Progenitor cell of endocrine pancreas (in vitro differentiated cells): ENCODE measurements around the gene PITHD1. TPM values are rescaled to one million over a fixed set of nuclear protein-coding genes. Genes with fewer than 3 reads are reported as not detected.
A peak's percentile ranks its signal among the peaks of the same experiment; 100 is the strongest.

Experiments
- DNase-seq: peaks from one replicate; pipeline ENCODE4 v3.0.0; 2021; ENCODE audit warnings: low spot score; ENCODE audit not compliant: unreplicated experiment
- H3K27ac Mint-ChIP-seq: 2 replicates; pipeline ENCODE4 v1.8.0; 2021; ENCODE audit warnings: mild to moderate bottlenecking, moderate library complexity, mixed read lengths
- H3K27me3 Mint-ChIP-seq: 2 replicates; pipeline ENCODE4 v1.8.0; 2021; ENCODE audit warnings: mixed read lengths
- H3K36me3 Mint-ChIP-seq: 2 replicates; pipeline ENCODE4 v1.8.0; 2022; ENCODE audit warnings: mixed read lengths; ENCODE audit not compliant: insufficient read depth
- H3K4me1 Mint-ChIP-seq: 2 replicates; pipeline ENCODE4 v1.8.0; 2021; ENCODE audit warnings: low read depth, mixed read lengths
- H3K4me3 Mint-ChIP-seq: 2 replicates; pipeline ENCODE4 v1.8.0; 2021; ENCODE audit warnings: low read depth, mild to moderate bottlenecking, moderate library complexity, mixed read lengths
- H3K9me3 Mint-ChIP-seq: 2 replicates; pipeline ENCODE4 v1.8.0; 2021; ENCODE audit warnings: low read depth, mixed read lengths
- total RNA-seq: library from RNA; stranded (reverse); gene quantifications from 2 replicates; pipeline ENCODE4 v1.2.1, GENCODE V29; 2021
- TF ChIP-seq, protein P1 (sequence below): fragments of 200-600 bp; sonication (generic); IDR thresholded peaks from one replicate; pipeline ENCODE4 v1.5.0; 2021; ENCODE audit warnings: antibody characterized with exemption, mild to moderate bottlenecking; ENCODE audit not compliant: unreplicated experiment

The PITHD1 gene
- total RNA-seq, 1 donor from 2014 or later: 53.8 TPM

DNA sequence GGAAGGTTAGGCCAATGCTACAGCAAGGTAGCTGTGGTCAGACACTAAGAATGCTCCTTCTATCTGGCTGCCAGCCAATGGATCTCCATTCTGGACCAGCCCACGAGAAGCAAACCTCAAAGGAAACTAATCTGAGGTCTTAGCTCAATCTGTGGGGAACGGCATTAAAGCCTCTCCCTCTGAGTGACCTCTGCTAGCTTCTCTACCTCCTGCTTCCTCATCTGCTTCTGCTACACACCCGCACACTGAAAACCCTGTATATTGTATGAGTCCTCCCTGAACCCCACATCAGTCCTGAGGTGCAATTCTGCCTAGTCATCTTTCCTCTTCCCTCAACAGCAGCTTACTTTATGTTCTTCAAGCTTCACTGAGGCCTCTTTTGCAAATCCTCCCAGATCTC lies 29.2 kb downstream of the PITHD1 start:
- TF ChIP-seq, protein P1, sequence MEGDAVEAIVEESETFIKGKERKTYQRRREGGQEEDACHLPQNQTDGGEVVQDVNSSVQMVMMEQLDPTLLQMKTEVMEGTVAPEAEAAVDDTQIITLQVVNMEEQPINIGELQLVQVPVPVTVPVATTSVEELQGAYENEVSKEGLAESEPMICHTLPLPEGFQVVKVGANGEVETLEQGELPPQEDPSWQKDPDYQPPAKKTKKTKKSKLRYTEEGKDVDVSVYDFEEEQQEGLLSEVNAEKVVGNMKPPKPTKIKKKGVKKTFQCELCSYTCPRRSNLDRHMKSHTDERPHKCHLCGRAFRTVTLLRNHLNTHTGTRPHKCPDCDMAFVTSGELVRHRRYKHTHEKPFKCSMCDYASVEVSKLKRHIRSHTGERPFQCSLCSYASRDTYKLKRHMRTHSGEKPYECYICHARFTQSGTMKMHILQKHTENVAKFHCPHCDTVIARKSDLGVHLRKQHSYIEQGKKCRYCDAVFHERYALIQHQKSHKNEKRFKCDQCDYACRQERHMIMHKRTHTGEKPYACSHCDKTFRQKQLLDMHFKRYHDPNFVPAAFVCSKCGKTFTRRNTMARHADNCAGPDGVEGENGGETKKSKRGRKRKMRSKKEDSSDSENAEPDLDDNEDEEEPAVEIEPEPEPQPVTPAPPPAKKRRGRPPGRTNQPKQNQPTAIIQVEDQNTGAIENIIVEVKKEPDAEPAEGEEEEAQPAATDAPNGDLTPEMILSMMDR: no peak
- DNase-seq: no peak
- Mint-ChIP-seq H3K4me1 (no peaks in the 10 kb centered on the region), H3K4me3 (no peak overlapping the region), H3K27me3 (no peaks in the 10 kb centered on the region), H3K36me3 (peaks cover 16% of the 10 kb centered on the region), H3K9me3 (no peaks in the 10 kb centered on the region), H3K27ac (no peak overlapping the region)

DNA sequence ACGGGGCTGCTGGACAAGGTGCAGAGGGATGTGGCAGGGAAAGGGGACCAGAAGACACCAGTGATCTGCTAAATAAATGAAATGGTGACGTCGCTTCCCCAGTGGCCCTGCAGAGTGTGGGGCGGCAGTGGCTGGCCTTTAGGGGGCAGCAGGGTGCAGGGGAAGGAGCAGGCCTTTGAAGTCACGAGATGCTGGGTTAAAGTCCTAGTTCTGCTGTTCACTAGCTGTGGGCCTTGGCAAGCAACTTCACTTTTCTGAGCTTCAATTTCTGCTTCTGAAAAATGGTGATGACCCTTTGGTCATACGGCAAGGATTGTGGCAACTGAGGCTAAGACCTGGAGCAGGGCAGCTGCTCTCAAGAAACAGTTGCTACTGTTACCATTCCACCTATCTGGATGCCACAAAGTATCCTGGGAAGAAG lies 31.5 kb downstream of the PITHD1 start:
- Mint-ChIP-seq H3K27me3 (no peaks in the 10 kb centered on the region), H3K9me3 (no peaks in the 10 kb centered on the region), H3K4me3 (no peak overlapping the region), H3K4me1 (no peaks in the 10 kb centered on the region), H3K27ac (no peak overlapping the region), H3K36me3 (peaks cover 19% of the 10 kb centered on the region)
- DNase-seq: no peak
- TF ChIP-seq, protein P1: peak; percentile 69

DNA sequence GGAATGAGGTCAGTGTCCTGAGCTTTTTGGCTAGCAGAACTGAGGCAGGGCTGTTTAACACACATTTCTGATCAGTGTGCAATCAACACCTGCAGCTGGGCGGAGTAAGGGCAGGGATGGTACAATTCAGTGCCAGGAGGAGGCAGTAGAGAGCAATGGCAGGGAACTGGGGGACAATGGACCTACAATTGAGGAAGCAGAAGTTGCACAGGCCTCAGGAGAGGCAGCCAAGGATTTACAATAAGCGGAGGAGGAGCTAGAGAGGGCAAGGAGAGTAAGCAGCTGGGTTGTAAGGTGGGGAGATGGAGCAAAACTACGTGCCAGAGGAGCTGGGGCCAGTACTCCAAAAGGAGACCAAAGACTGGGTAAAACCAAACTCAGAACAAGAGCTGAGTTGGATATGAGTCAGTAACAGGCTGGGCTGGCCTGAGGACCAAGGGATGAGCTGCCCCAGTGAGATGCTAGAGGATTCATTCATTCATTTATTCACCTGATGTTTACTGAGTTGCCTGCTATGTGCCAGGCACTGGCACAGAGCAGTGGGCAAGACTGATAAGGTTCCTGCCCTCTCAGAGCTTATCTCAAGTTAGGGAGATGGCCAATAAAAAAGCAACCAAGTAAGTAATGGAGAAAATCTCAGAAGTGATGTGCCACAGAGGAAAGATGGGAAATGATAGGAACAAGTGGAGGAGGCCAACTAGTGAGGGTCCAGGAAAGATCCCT lies 32.8 kb downstream of the PITHD1 start:
- DNase-seq: no peak
- Mint-ChIP-seq H3K9me3 (no peaks in the 10 kb centered on the region), H3K4me1 (no peaks in the 10 kb centered on the region), H3K27me3 (no peaks in the 10 kb centered on the region), H3K36me3 (peaks cover 13% of the 10 kb centered on the region), H3K27ac (peak overlapping the region; percentile 26), H3K4me3 (no peak overlapping the region)
- TF ChIP-seq, protein P1: peak; percentile 61

DNA sequence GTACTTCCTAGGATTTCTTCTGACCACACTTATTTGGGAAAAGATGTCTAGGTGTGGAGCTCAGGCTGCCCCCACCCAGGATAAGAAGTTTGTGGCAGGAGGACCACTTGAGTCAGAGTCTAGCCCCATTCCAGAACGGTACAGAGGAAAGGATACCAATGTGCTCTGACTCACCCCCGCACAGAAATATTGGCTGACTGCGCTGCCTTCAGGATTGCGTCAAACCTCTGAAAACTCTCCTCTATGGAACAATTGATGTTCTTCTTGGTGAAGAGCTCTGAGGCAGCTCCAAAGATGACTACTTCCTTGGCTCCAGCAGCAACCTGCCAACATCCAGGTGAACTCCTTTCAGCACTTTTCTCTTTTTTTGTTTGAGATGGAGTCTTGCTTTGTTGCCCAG lies 35.8 kb downstream of the PITHD1 start:
- Mint-ChIP-seq H3K4me3 (no peak overlapping the region), H3K27ac (no peak overlapping the region), H3K4me1 (no peaks in the 10 kb centered on the region), H3K36me3 (peaks cover 8% of the 10 kb centered on the region), H3K27me3 (no peaks in the 10 kb centered on the region), H3K9me3 (no peaks in the 10 kb centered on the region)
- DNase-seq: no peak
- TF ChIP-seq, protein P1: no peak

DNA sequence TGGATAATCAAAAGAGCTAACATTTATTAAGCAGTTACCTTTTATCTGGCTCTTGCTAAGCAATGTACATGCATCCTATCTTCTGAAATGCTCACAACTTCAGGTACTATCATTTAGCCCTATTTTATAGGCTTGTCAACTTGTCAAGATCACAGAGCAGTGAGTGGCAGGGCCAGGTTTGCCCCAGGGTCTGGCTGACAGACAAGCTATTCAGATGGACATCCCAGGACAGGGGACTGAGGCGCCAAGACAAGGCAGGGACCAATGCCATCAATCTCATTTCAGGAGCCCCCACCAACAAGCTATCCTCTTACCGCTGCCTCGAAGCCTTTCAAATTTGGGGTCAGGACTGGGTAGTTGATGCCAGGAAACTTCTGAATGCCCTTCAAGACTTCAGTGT lies 38.1 kb downstream of the PITHD1 start:
- H3K27me3 Mint-ChIP-seq: no peaks in the 10 kb centered on the region
- TF ChIP-seq, protein P1: no peak
- H3K27ac Mint-ChIP-seq: no peak overlapping the region
- H3K9me3 Mint-ChIP-seq: no peaks in the 10 kb centered on the region
- no peak for DNase-seq
- no peaks in the 10 kb centered on the region for H3K4me1 Mint-ChIP-seq
- peaks cover 8% of the 10 kb centered on the region for H3K36me3 Mint-ChIP-seq
- H3K4me3 Mint-ChIP-seq: no peak overlapping the region
